HEK293 (cell line): ENCODE data around the gene NFS1.

Source experiments
- CTCF ChIA-PET: fragments of 350-600 bp; formaldehyde crosslinking; extraction: SDS; loops from one replicate; lab custom pipeline; 2021; ENCODE audit warnings: antibody characterized with exemption; lab: Yijun Ruan, JAX
- POLR2A ChIA-PET: fragments of 300-600 bp; formaldehyde crosslinking; extraction: SDS; loops from one replicate; lab custom pipeline; 2020; ENCODE audit warnings: antibody characterized with exemption, inconsistent platforms; lab: Yijun Ruan, JAX
- H3K27ac ChIP-seq: fragments of 200-500 bp; sonication (Bioruptor generic); 2 replicates; pipeline ENCODE4 v1.5.1; 2014; ENCODE audit warnings: low read depth, low read length, control low read depth, inconsistent platforms; ENCODE audit errors: extremely low read depth
- H3K36me3 ChIP-seq, 2 experiments: fragments of 200-500 bp in 1 of 2; sonication (Bioruptor generic) in 1 of 2; 1 replicate in 1 of 2; 2 replicates in 1 of 2; pipeline ENCODE4 v1.5.1; 2014 to 2017; ENCODE audit warnings: inconsistent platforms in 2 of 2, low read length in 2 of 2; ENCODE audit not compliant: control insufficient read depth in 2 of 2, insufficient read depth in 1 of 2
- H3K4me1 ChIP-seq: fragments of 200-500 bp; sonication (Bioruptor generic); 2 replicates; pipeline ENCODE4 v1.5.1; 2014; ENCODE audit warnings: mild to moderate bottlenecking, low read length, inconsistent platforms; ENCODE audit not compliant: control insufficient read depth, insufficient read depth
- H3K4me3 ChIP-seq: 2 replicates; pipeline ENCODE4 v1.5.1; 2011; ENCODE audit warnings: low read depth, mild to moderate bottlenecking, control low read depth, low read length, moderate library complexity
- H3K9me3 ChIP-seq: fragments of 200-500 bp; sonication (Bioruptor generic); 2 replicates; pipeline ENCODE4 v1.5.1; 2014; ENCODE audit warnings: low read depth, low read length, inconsistent platforms; ENCODE audit not compliant: control insufficient read depth, insufficient read depth
- GFI1B ChIP-seq: fragments of 450-650 bp; formaldehyde crosslinking; IDR thresholded peaks from 2 replicates; pipeline ENCODE4 v1.5.1; 2016; ENCODE audit warnings: missing biosample characterization, missing genetic modification characterization
- GLI4 ChIP-seq: fragments of 450-650 bp; formaldehyde crosslinking; IDR thresholded peaks from 2 replicates; pipeline ENCODE4 v1.5.1; 2016; ENCODE audit warnings: missing biosample characterization, missing genetic modification characterization
- KLF9 ChIP-seq: fragments of 450-650 bp; formaldehyde crosslinking; IDR thresholded peaks from 2 replicates; pipeline ENCODE4 v1.5.1; 2016; ENCODE audit warnings: missing biosample characterization, missing genetic modification characterization, low read depth
- MYNN ChIP-seq: fragments of 450-650 bp; formaldehyde crosslinking; IDR thresholded peaks from 2 replicates; pipeline ENCODE4 v1.5.1; 2016; ENCODE audit warnings: missing biosample characterization, missing genetic modification characterization, borderline replicate concordance
- ZBTB1 ChIP-seq: fragments of 450-650 bp; formaldehyde crosslinking; IDR thresholded peaks from 2 replicates; pipeline ENCODE4 v1.5.1; 2016; ENCODE audit warnings: missing biosample characterization, missing genetic modification characterization
- ZBTB7A ChIP-seq: fragments of 450-650 bp; formaldehyde crosslinking; IDR thresholded peaks from 2 replicates; pipeline ENCODE4 v1.5.1; 2016; ENCODE audit warnings: low read depth, missing biosample characterization, missing genetic modification characterization
- ZEB2 ChIP-seq: fragments of 450-650 bp; formaldehyde crosslinking; IDR thresholded peaks from 2 replicates; pipeline ENCODE4 v1.5.1; 2016; ENCODE audit warnings: missing biosample characterization, missing genetic modification characterization
- ZNF112 ChIP-seq: fragments of 450-650 bp; formaldehyde crosslinking; IDR thresholded peaks from 2 replicates; pipeline ENCODE4 v1.5.0; 2017; ENCODE audit warnings: missing biosample characterization, missing genetic modification characterization
- ZNF211 ChIP-seq: fragments of 450-650 bp; formaldehyde crosslinking; IDR thresholded peaks from 2 replicates; pipeline ENCODE4 v1.5.1; 2016; ENCODE audit warnings: low read depth, missing biosample characterization, missing genetic modification characterization
- ZNF350 ChIP-seq: fragments of 450-650 bp; formaldehyde crosslinking; IDR thresholded peaks from 2 replicates; pipeline ENCODE4 v1.5.0; 2017; ENCODE audit warnings: missing biosample characterization, mild to moderate bottlenecking, missing genetic modification characterization
- ZNF510 ChIP-seq: fragments of 450-650 bp; formaldehyde crosslinking; IDR thresholded peaks from 2 replicates; pipeline ENCODE4 v1.5.1; 2018; ENCODE audit warnings: mild to moderate bottlenecking, missing genetic modification characterization, missing biosample characterization; ENCODE audit not compliant: insufficient replicate concordance
- ZNF654 ChIP-seq: fragments of 450-650 bp; formaldehyde crosslinking; IDR thresholded peaks from 2 replicates; pipeline ENCODE4 v1.5.1; 2016; ENCODE audit warnings: low read depth, missing biosample characterization, missing genetic modification characterization
- ZNF664 ChIP-seq: fragments of 450-650 bp; formaldehyde crosslinking; IDR thresholded peaks from 2 replicates; pipeline ENCODE4 v1.5.1; 2016; ENCODE audit warnings: missing biosample characterization, missing genetic modification characterization
- ZSCAN16 ChIP-seq: fragments of 450-650 bp; formaldehyde crosslinking; IDR thresholded peaks from 2 replicates; pipeline ENCODE4 v1.5.1; 2016; ENCODE audit warnings: missing biosample characterization, missing genetic modification characterization
- TF ChIP-seq, protein P1 (sequence below): fragments of 450-650 bp; formaldehyde crosslinking; conservative IDR thresholded peaks from 2 replicates; pipeline ENCODE4 v1.5.1; 2016; ENCODE audit warnings: low read depth, missing biosample characterization, missing genetic modification characterization
- TF ChIP-seq, protein P2 (sequence below): fragments of 450-650 bp; formaldehyde crosslinking; IDR thresholded peaks from 2 replicates; pipeline ENCODE4 v1.5.1; 2016; ENCODE audit warnings: missing biosample characterization, missing genetic modification characterization
- TF ChIP-seq, protein P3 (sequence below): fragments of 450-650 bp; formaldehyde crosslinking; IDR thresholded peaks from 2 replicates; pipeline ENCODE4 v1.5.1; 2016; ENCODE audit warnings: missing biosample characterization, missing genetic modification characterization
- TF ChIP-seq, protein P4 (sequence below): fragments of 450-650 bp; formaldehyde crosslinking; IDR thresholded peaks from 2 replicates; pipeline ENCODE4 v1.5.1; 2016; ENCODE audit warnings: missing biosample characterization, missing genetic modification characterization

Gene NFS1

DNA sequence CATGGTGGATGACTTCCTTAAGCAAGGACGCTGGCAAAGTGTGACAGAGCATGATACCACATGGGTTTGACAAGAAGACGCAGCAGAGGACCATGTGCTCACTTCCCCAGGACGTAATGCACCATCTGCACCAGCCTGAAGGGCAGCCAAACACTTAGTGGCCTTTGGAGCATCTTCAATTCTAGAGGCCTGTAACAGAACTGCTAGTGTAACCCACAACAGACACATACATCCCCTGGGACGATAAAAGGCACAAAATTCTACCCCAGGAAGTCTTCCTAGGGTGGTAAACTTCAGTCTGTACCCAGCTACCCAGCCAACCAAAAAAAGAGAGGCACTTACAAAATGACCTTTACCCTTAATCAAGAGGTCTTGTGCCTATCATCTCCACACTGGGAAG is 25.3 kb downstream of the NFS1 start (continued):
- TF ChIP-seq ZSCAN16 (tag by site-specific recombination) (no peak), KLF9 (tag by site-specific recombination) (no peak)
- TF ChIP-seq, protein P1, sequence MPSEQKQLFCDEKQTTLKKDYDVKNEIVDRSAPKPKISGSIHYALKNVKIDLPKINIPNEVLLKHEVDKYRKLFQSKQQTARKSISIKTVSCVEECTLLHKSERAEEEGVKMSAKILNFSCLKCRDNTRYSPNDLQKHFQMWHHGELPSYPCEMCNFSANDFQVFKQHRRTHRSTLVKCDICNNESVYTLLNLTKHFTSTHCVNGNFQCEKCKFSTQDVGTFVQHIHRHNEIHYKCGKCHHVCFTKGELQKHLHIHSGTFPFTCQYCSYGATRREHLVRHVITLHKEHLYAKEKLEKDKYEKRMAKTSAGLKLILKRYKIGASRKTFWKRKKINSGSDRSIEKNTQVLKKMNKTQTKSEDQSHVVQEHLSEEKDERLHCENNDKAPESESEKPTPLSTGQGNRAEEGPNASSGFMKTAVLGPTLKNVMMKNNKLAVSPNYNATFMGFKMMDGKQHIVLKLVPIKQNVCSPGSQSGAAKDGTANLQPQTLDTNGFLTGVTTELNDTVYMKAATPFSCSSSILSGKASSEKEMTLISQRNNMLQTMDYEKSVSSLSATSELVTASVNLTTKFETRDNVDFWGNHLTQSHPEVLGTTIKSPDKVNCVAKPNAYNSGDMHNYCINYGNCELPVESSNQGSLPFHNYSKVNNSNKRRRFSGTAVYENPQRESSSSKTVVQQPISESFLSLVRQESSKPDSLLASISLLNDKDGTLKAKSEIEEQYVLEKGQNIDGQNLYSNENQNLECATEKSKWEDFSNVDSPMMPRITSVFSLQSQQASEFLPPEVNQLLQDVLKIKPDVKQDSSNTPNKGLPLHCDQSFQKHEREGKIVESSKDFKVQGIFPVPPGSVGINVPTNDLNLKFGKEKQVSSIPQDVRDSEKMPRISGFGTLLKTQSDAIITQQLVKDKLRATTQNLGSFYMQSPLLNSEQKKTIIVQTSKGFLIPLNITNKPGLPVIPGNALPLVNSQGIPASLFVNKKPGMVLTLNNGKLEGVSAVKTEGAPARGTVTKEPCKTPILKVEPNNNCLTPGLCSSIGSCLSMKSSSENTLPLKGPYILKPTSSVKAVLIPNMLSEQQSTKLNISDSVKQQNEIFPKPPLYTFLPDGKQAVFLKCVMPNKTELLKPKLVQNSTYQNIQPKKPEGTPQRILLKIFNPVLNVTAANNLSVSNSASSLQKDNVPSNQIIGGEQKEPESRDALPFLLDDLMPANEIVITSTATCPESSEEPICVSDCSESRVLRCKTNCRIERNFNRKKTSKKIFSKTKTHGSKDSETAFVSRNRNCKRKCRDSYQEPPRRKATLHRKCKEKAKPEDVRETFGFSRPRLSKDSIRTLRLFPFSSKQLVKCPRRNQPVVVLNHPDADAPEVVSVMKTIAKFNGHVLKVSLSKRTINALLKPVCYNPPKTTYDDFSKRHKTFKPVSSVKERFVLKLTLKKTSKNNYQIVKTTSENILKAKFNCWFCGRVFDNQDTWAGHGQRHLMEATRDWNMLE, result no peak

DNA sequence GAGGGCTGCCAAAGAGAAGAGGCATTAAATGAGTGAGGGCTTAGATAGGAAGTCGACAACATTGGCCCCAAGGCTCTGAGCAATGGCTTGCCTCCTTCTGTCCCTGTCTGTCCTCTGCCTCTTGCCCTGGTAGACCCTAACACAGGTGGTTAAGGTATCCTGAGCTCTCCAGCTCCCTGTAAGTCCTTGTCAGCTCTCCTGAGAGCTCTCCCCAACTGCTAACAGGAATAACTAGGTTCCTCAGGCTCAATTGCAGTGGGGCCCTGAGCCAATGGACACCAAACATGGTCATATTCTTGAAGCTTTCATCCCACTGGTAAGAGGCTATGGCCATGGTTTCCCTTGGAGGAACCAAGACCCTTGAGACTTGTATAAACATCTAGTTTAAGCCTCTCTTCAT is 29.5 kb downstream of the NFS1 start:
- H3K36me3 ChIP-seq, result peaks cover 14 to 58% of the 10 kb centered on the region in 2 experiments
- TF ChIP-seq ZNF112 (tag by site-specific recombination), result no peak
- TF ChIP-seq ZBTB1 (tag by site-specific recombination), result no peak
- no peak for TF ChIP-seq GFI1B (tag by site-specific recombination)
- no peak for TF ChIP-seq ZNF654
- no peak for TF ChIP-seq GLI4 (tag by site-specific recombination)
- TF ChIP-seq ZNF350 (tag by site-specific recombination), result no peak
- no peak for TF ChIP-seq ZNF510
- TF ChIP-seq ZNF664 (tag by site-specific recombination), result no peak
- no peak for TF ChIP-seq ZNF211 (tag by site-specific recombination)
- no peak for TF ChIP-seq ZEB2 (tag by site-specific recombination)
- no peak for TF ChIP-seq MYNN (tag by site-specific recombination)
- TF ChIP-seq, protein P2, sequence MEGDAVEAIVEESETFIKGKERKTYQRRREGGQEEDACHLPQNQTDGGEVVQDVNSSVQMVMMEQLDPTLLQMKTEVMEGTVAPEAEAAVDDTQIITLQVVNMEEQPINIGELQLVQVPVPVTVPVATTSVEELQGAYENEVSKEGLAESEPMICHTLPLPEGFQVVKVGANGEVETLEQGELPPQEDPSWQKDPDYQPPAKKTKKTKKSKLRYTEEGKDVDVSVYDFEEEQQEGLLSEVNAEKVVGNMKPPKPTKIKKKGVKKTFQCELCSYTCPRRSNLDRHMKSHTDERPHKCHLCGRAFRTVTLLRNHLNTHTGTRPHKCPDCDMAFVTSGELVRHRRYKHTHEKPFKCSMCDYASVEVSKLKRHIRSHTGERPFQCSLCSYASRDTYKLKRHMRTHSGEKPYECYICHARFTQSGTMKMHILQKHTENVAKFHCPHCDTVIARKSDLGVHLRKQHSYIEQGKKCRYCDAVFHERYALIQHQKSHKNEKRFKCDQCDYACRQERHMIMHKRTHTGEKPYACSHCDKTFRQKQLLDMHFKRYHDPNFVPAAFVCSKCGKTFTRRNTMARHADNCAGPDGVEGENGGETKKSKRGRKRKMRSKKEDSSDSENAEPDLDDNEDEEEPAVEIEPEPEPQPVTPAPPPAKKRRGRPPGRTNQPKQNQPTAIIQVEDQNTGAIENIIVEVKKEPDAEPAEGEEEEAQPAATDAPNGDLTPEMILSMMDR (tag by site-specific recombination), result no peak
- TF ChIP-seq, protein P3, sequence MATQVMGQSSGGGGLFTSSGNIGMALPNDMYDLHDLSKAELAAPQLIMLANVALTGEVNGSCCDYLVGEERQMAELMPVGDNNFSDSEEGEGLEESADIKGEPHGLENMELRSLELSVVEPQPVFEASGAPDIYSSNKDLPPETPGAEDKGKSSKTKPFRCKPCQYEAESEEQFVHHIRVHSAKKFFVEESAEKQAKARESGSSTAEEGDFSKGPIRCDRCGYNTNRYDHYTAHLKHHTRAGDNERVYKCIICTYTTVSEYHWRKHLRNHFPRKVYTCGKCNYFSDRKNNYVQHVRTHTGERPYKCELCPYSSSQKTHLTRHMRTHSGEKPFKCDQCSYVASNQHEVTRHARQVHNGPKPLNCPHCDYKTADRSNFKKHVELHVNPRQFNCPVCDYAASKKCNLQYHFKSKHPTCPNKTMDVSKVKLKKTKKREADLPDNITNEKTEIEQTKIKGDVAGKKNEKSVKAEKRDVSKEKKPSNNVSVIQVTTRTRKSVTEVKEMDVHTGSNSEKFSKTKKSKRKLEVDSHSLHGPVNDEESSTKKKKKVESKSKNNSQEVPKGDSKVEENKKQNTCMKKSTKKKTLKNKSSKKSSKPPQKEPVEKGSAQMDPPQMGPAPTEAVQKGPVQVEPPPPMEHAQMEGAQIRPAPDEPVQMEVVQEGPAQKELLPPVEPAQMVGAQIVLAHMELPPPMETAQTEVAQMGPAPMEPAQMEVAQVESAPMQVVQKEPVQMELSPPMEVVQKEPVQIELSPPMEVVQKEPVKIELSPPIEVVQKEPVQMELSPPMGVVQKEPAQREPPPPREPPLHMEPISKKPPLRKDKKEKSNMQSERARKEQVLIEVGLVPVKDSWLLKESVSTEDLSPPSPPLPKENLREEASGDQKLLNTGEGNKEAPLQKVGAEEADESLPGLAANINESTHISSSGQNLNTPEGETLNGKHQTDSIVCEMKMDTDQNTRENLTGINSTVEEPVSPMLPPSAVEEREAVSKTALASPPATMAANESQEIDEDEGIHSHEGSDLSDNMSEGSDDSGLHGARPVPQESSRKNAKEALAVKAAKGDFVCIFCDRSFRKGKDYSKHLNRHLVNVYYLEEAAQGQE (tag by site-specific recombination), result no peak
- no peak for TF ChIP-seq ZBTB7A (tag by site-specific recombination)
- TF ChIP-seq, protein P4, sequence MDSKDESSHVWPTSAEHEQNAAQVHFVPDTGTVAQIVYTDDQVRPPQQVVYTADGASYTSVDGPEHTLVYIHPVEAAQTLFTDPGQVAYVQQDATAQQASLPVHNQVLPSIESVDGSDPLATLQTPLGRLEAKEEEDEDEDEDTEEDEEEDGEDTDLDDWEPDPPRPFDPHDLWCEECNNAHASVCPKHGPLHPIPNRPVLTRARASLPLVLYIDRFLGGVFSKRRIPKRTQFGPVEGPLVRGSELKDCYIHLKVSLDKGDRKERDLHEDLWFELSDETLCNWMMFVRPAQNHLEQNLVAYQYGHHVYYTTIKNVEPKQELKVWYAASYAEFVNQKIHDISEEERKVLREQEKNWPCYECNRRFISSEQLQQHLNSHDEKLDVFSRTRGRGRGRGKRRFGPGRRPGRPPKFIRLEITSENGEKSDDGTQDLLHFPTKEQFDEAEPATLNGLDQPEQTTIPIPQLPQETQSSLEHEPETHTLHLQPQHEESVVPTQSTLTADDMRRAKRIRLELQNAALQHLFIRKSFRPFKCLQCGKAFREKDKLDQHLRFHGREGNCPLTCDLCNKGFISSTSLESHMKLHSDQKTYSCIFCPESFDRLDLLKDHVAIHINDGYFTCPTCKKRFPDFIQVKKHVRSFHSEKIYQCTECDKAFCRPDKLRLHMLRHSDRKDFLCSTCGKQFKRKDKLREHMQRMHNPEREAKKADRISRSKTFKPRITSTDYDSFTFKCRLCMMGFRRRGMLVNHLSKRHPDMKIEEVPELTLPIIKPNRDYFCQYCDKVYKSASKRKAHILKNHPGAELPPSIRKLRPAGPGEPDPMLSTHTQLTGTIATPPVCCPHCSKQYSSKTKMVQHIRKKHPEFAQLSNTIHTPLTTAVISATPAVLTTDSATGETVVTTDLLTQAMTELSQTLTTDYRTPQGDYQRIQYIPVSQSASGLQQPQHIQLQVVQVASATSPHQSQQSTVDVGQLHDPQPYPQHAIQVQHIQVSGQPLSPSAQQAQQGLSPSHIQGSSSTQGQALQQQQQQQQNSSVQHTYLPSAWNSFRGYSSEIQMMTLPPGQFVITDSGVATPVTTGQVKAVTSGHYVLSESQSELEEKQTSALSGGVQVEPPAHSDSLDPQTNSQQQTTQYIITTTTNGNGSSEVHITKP (tag by site-specific recombination), result no peak
- no peaks in the 10 kb centered on the region for H3K4me1 ChIP-seq
- H3K27ac ChIP-seq, result no peak overlapping the region
- POLR2A ChIA-PET, result interaction anchor here (0.6 kb wide), 1 partner anchor 363 kb away, joined by 3 read pairs; no protein-coding TSS in a partner anchor
- CTCF ChIA-PET, result no interaction called here
- H3K4me3 ChIP-seq, result no peak overlapping the region
- H3K9me3 ChIP-seq, result no peaks in the 10 kb centered on the region
